WTC11 (cell line): ENCODE data around the gene EP300. TPM values are rescaled to one million over a fixed set of nuclear protein-coding genes. Genes with fewer than 3 reads are reported as not detected.

Source experiments
- ATAC-seq: fragments of 200-7000 bp; cut with Tn5 transposase; 2 replicates; pipeline ENCODE4 v1.10.0; 2021; ENCODE audit warnings: mild to moderate bottlenecking, moderate library complexity
- CTCF ChIA-PET: fragments of 300-600 bp; sonication (Branson Sonifier 250); formaldehyde crosslinking; loops from one replicate; lab custom pipeline; 2021; ENCODE audit warnings: antibody characterized with exemption; lab: Charles Lee
- POLR2A ChIA-PET: fragments of 350-600 bp; sonication (Branson Sonifier 250); formaldehyde crosslinking; loops from one replicate; lab custom pipeline; 2021; ENCODE audit warnings: antibody characterized with exemption; lab: Charles Lee
- DNase-seq: peaks from one replicate; pipeline ENCODE4 v3.0.0; 2021; ENCODE audit warnings: low spot score
- H3K27ac Mint-ChIP-seq: 2 replicates; pipeline ENCODE4 v1.8.0; 2021; ENCODE audit warnings: mixed read lengths
- H3K27me3 Mint-ChIP-seq: 2 replicates; pipeline ENCODE4 v1.8.0; 2021; ENCODE audit warnings: low read depth, mild to moderate bottlenecking, moderate library complexity, mixed read lengths
- H3K36me3 Mint-ChIP-seq: 2 replicates; pipeline ENCODE4 v1.8.0; 2021; ENCODE audit warnings: mixed read lengths
- H3K4me1 Mint-ChIP-seq: 2 replicates; pipeline ENCODE4 v1.8.0; 2022; ENCODE audit warnings: mixed read lengths
- H3K4me3 Mint-ChIP-seq: 2 replicates; pipeline ENCODE4 v1.8.0; 2021; ENCODE audit warnings: mild to moderate bottlenecking, moderate library complexity, mixed read lengths
- H3K9me3 Mint-ChIP-seq: 2 replicates; pipeline ENCODE4 v1.8.0; 2021; ENCODE audit warnings: mixed read lengths
- AFF4 ChIP-seq: sonication (generic); formaldehyde crosslinking; IDR thresholded peaks from 2 replicates; pipeline ENCODE4 v1.8.1; 2023; ENCODE audit warnings: mild to moderate bottlenecking, missing genetic modification reagents, borderline replicate concordance
- CREB1 ChIP-seq: sonication (generic); formaldehyde crosslinking; IDR thresholded peaks from 2 replicates; pipeline ENCODE4 v1.8.0; 2023; ENCODE audit warnings: mild to moderate bottlenecking, missing genetic modification reagents
- ESRRA ChIP-seq: sonication (generic); formaldehyde crosslinking; IDR thresholded peaks from 2 replicates; pipeline ENCODE4 v1.8.1; 2022; ENCODE audit warnings: mild to moderate bottlenecking, missing genetic modification reagents, borderline replicate concordance
- ETV6 ChIP-seq: sonication (generic); formaldehyde crosslinking; IDR thresholded peaks from 2 replicates; pipeline ENCODE4 v1.8.1; 2022; ENCODE audit warnings: mild to moderate bottlenecking, missing genetic modification reagents
- GABPB1 ChIP-seq: sonication (generic); formaldehyde crosslinking; IDR thresholded peaks from 2 replicates; pipeline ENCODE4 v1.8.1; 2023; ENCODE audit warnings: mild to moderate bottlenecking, missing genetic modification reagents
- GRHL2 ChIP-seq: fragments of 250-450 bp; sonication (Bioruptor Pico); IDR thresholded peaks from 2 replicates; pipeline ENCODE4 v1.8.0; 2022; ENCODE audit warnings: mild to moderate bottlenecking, moderate library complexity; ENCODE audit not compliant: insufficient replicate concordance, severe bottlenecking
- GTF2I ChIP-seq: fragments of 250-450 bp; sonication (Bioruptor Pico); conservative IDR thresholded peaks from 2 replicates; pipeline ENCODE4 v1.4.0; 2021; ENCODE audit warnings: mild to moderate bottlenecking
- IRF1 ChIP-seq: sonication (generic); formaldehyde crosslinking; IDR thresholded peaks from 2 replicates; pipeline ENCODE4 v1.8.0; 2023; ENCODE audit warnings: missing genetic modification reagents
- NR1H2 ChIP-seq: sonication (generic); formaldehyde crosslinking; IDR thresholded peaks from 2 replicates; pipeline ENCODE4 v1.9.0; 2021; ENCODE audit warnings: mild to moderate bottlenecking, moderate library complexity, missing genetic modification reagents
- OVOL2 ChIP-seq: fragments of 250-450 bp; sonication (Bioruptor Pico); IDR thresholded peaks from 2 replicates; pipeline ENCODE4 v1.9.0; 2021; ENCODE audit warnings: mild to moderate bottlenecking, borderline replicate concordance
- PRDM15 ChIP-seq: sonication (generic); formaldehyde crosslinking; IDR thresholded peaks from 2 replicates; pipeline ENCODE4 v1.8.0; 2022; ENCODE audit warnings: missing genetic modification reagents
- RORB ChIP-seq: fragments of 250-450 bp; sonication (Bioruptor Pico); IDR thresholded peaks from 2 replicates; pipeline ENCODE4 v1.9.0; 2021; ENCODE audit warnings: mild to moderate bottlenecking
- SOX15 ChIP-seq: fragments of 250-450 bp; sonication (Bioruptor Pico); IDR thresholded peaks from 2 replicates; pipeline ENCODE4 v1.9.0; 2021; ENCODE audit warnings: mild to moderate bottlenecking
- TP53 ChIP-seq: sonication (generic); formaldehyde crosslinking; IDR thresholded peaks from 2 replicates; pipeline ENCODE4 v1.8.1; 2023; ENCODE audit warnings: mild to moderate bottlenecking, missing genetic modification reagents
- USF2 ChIP-seq: sonication (generic); formaldehyde crosslinking; IDR thresholded peaks from 2 replicates; pipeline ENCODE4 v1.8.1; 2023; ENCODE audit warnings: mild to moderate bottlenecking, missing genetic modification reagents, moderate library complexity
- ZNF263 ChIP-seq: sonication (generic); formaldehyde crosslinking; IDR thresholded peaks from 2 replicates; pipeline ENCODE4 v1.8.1; 2022; ENCODE audit warnings: low read depth, mild to moderate bottlenecking, moderate library complexity, missing genetic modification reagents
- ZNF281 ChIP-seq: sonication (generic); formaldehyde crosslinking; IDR thresholded peaks from 2 replicates; pipeline ENCODE4 v1.8.0; 2023; ENCODE audit warnings: mild to moderate bottlenecking, missing genetic modification reagents
- ZSCAN18 ChIP-seq: fragments of 250-450 bp; sonication (Bioruptor Pico); IDR thresholded peaks from 2 replicates; pipeline ENCODE4 v2.1.2; 2022; ENCODE audit warnings: mild to moderate bottlenecking, moderate library complexity
- total RNA-seq: library from RNA; stranded (reverse); gene quantifications from 3 replicates; pipeline ENCODE4 v1.2.3, GENCODE V29; 2021

Gene EP300
- total RNA-seq, 1 experiment from 2014 or later = 97.1 TPM

- no peaks in the 10 kb centered on the region for H3K27me3 Mint-ChIP-seq
- no peak for TF ChIP-seq ZSCAN18 (CRISPR knock-in tag)
Observed at GRCh38 chr22:41171996-41172395, 79.6 kb downstream of the EP300 start.

GRCh38 chr22:41175546-41175945 is 83.2 kb downstream of the EP300 start:
- peaks cover 81% of the 10 kb centered on the region for H3K36me3 Mint-ChIP-seq
- ATAC-seq = no peak
- ChIA-PET POLR2A (no interaction called here), CTCF (no interaction called here)
- no peak for DNase-seq
- TF ChIP-seq GTF2I = no peak
- no peak for TF ChIP-seq PRDM15 (CRISPR knock-in tag)
- TF ChIP-seq GABPB1 (CRISPR knock-in tag) = no peak
- TF ChIP-seq TP53 = no peak
- TF ChIP-seq SOX15 (CRISPR knock-in tag) = no peak
- no peak for TF ChIP-seq CREB1 (CRISPR knock-in tag)
- TF ChIP-seq RORB (CRISPR knock-in tag) = no peak
- TF ChIP-seq OVOL2 = no peak
- no peak for TF ChIP-seq ESRRA (CRISPR knock-in tag)
- TF ChIP-seq IRF1 (CRISPR knock-in tag) = no peak
- TF ChIP-seq NR1H2 (CRISPR knock-in tag) = no peak
- no peak for TF ChIP-seq GRHL2 (CRISPR knock-in tag)
- no peak for TF ChIP-seq ZNF281 (CRISPR knock-in tag)
- TF ChIP-seq AFF4 (CRISPR knock-in tag) = no peak
- TF ChIP-seq ZNF263 (CRISPR knock-in tag) = no peak
- no peak for TF ChIP-seq USF2
- TF ChIP-seq ETV6 (CRISPR knock-in tag) = no peak
- TF ChIP-seq, all 79 proteins: peak for 0
- Mint-ChIP-seq H3K4me3 (no peak overlapping the region), H3K9me3 (no peaks in the 10 kb centered on the region), H3K27ac (peak overlapping the region; percentile 63; the same call in 1 of the 2 replicates), H3K4me1 (no peaks in the 10 kb centered on the region), H3K27me3 (no peaks in the 10 kb centered on the region)

More at GRCh38 chr22:41171996-41172395, 79.6 kb downstream of the EP300 start:
- H3K9me3 Mint-ChIP-seq = no peaks in the 10 kb centered on the region
- ChIA-PET CTCF (interaction anchor here (1.7 kb wide), 1 partner anchor 66 kb away, joined by 5 read pairs; no protein-coding TSS in a partner anchor), POLR2A (no interaction called here)
- no peak for DNase-seq
- H3K27ac Mint-ChIP-seq = no peak overlapping the region
- H3K4me1 Mint-ChIP-seq = no peaks in the 10 kb centered on the region
- no peak for ATAC-seq
- H3K4me3 Mint-ChIP-seq = no peak overlapping the region
- H3K36me3 Mint-ChIP-seq = peaks cover 84% of the 10 kb centered on the region
